ENCODE results near the gene SULT1E1.
A peak's percentile ranks its signal among the peaks of the same experiment; 100 is the strongest.

SULT1E1 gene, protein sequence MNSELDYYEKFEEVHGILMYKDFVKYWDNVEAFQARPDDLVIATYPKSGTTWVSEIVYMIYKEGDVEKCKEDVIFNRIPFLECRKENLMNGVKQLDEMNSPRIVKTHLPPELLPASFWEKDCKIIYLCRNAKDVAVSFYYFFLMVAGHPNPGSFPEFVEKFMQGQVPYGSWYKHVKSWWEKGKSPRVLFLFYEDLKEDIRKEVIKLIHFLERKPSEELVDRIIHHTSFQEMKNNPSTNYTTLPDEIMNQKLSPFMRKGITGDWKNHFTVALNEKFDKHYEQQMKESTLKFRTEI

GRCh38 chr4:69860052-69860451 lies at the start of gene SULT1E1:
Gene SULT1E1, minus strand, starts transcription at chr4:69860145. Its CDS starts 2,501 bp downstream, at chr4:69857644.
- TF ChIP-seq POLR2A (IDR thresholded peaks at IDR 0.05; ENCODE audit: extremely low read depth, insufficient read length) = no peak
- TF ChIP-seq, protein P1, sequence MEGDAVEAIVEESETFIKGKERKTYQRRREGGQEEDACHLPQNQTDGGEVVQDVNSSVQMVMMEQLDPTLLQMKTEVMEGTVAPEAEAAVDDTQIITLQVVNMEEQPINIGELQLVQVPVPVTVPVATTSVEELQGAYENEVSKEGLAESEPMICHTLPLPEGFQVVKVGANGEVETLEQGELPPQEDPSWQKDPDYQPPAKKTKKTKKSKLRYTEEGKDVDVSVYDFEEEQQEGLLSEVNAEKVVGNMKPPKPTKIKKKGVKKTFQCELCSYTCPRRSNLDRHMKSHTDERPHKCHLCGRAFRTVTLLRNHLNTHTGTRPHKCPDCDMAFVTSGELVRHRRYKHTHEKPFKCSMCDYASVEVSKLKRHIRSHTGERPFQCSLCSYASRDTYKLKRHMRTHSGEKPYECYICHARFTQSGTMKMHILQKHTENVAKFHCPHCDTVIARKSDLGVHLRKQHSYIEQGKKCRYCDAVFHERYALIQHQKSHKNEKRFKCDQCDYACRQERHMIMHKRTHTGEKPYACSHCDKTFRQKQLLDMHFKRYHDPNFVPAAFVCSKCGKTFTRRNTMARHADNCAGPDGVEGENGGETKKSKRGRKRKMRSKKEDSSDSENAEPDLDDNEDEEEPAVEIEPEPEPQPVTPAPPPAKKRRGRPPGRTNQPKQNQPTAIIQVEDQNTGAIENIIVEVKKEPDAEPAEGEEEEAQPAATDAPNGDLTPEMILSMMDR (IDR thresholded peaks at IDR 0.05; ENCODE audit: low read depth, low read length) = no peak
- TF ChIP-seq, protein P2, sequence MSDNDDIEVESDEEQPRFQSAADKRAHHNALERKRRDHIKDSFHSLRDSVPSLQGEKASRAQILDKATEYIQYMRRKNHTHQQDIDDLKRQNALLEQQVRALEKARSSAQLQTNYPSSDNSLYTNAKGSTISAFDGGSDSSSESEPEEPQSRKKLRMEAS (IDR thresholded peaks at IDR 0.05; ENCODE audit: low read depth, low read length) = no peak
- TF ChIP-seq MYC (IDR thresholded peaks at IDR 0.05; ENCODE audit: low read depth, low read length) = no peak
- H3K4me3 ChIP-seq (ENCODE audit: low read depth, low read length) = no peak within 1 kb of the TSS
- DNase-seq (ENCODE audit: low read depth) = no peak

- TF ChIP-seq, protein P1 (IDR thresholded peaks at IDR 0.05; ENCODE audit: low read depth, low read length) = no peak
- TF ChIP-seq POLR2A (IDR thresholded peaks at IDR 0.05; ENCODE audit: extremely low read depth, insufficient read length) = no peak
- no peak for DNase-seq (ENCODE audit: low read depth)
- H3K4me3 ChIP-seq (ENCODE audit: low read depth, low read length) = no peak overlapping the region
Observed at GRCh38 chr4:69909195-69909594, 49.2 kb upstream of the SULT1E1 start.

DNA sequence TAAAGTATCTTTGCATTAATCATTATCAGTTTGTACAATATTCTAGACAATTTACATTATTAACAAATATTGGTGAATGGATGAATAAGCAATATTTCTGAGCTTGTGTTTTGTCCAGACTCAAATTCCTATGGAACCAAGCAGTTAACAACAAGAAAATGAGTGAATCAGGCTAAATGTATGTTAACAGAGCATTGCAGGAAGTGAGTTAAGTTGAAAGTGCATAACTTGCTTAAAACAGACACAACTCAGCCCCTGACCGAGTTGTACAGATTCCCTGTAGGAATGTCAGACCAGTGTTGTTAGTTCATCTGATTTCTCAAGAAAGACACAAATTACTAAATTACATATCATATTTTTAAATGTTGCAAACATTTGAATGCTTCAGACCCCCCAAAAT lies 47.2 kb upstream of the SULT1E1 start:
- TF ChIP-seq, protein P1 (IDR thresholded peaks at IDR 0.05; ENCODE audit: low read depth, low read length) = no peak
- no peak for TF ChIP-seq MYC (IDR thresholded peaks at IDR 0.05; ENCODE audit: low read depth, low read length)
- TF ChIP-seq POLR2A (IDR thresholded peaks at IDR 0.05; ENCODE audit: extremely low read depth, insufficient read length) = no peak
- TF ChIP-seq, protein P2 (IDR thresholded peaks at IDR 0.05; ENCODE audit: low read depth, low read length) = no peak
- H3K4me3 ChIP-seq (ENCODE audit: low read depth, low read length) = no peak overlapping the region
- no peak for DNase-seq (ENCODE audit: low read depth)

- H3K4me3 ChIP-seq (ENCODE audit: low read depth, low read length) = no peak overlapping the region
- DNase-seq (ENCODE audit: low read depth) = peak; percentile 2
- TF ChIP-seq MYC (IDR thresholded peaks at IDR 0.05; ENCODE audit: low read depth, low read length) = no peak
- TF ChIP-seq, protein P2 (IDR thresholded peaks at IDR 0.05; ENCODE audit: low read depth, low read length) = no peak
- TF ChIP-seq, protein P1 (IDR thresholded peaks at IDR 0.05; ENCODE audit: low read depth, low read length) = no peak
- TF ChIP-seq POLR2A (IDR thresholded peaks at IDR 0.05; ENCODE audit: extremely low read depth, insufficient read length) = no peak
Observed at GRCh38 chr4:69896530-69897116, 36.7 kb upstream of the SULT1E1 start.

- DNase-seq (ENCODE audit: low read depth) = no peak
- TF ChIP-seq, protein P2 (IDR thresholded peaks at IDR 0.05; ENCODE audit: low read depth, low read length) = no peak
- TF ChIP-seq MYC (IDR thresholded peaks at IDR 0.05; ENCODE audit: low read depth, low read length) (no peak), POLR2A (IDR thresholded peaks at IDR 0.05; ENCODE audit: extremely low read depth, insufficient read length) (no peak)
- TF ChIP-seq, protein P1 (IDR thresholded peaks at IDR 0.05; ENCODE audit: low read depth, low read length) = no peak
- H3K4me3 ChIP-seq (ENCODE audit: low read depth, low read length) = no peak overlapping the region
Observed at GRCh38 chr4:69894721-69895120, 34.8 kb upstream of the SULT1E1 start.
